ENCODE data around the gene ACOT6. TPM values are rescaled to one million over a fixed set of nuclear protein-coding genes. Genes with fewer than 3 reads are reported as not detected.

Gene ACOT6
- total and polyA plus RNA-seq, 4 donors: not detected

Other genes starting within 250 kb of the ACOT6 start
- gene NUMB, start 154.0 kb upstream of the ACOT6 start, total RNA-seq: 10 to 100 TPM; 67.5 to 99.3 TPM
- 10 to 100 TPM; 27.2 to 33.7 TPM for gene NUMB, start 154.0 kb upstream of the ACOT6 start, polyA plus RNA-seq
- 1 to 10 TPM; 7.1 to 9.2 TPM for gene RIOX1, start 121.6 kb upstream of the ACOT6 start, total RNA-seq
- gene RIOX1, start 121.6 kb upstream of the ACOT6 start, polyA plus RNA-seq: 1 to 10 TPM; 2.5 to 4.0 TPM
- 1 to 10 TPM; 4.6 to 9.0 TPM for gene ACOT1, start 75.4 kb upstream of the ACOT6 start, total RNA-seq
- 1 to 10 TPM; 5.2 to 5.4 TPM for gene ACOT1, start 75.4 kb upstream of the ACOT6 start, polyA plus RNA-seq
- under 1 TPM; 0.10 to 0.96 TPM for gene HEATR4, start 53.6 kb upstream of the ACOT6 start, total RNA-seq
- gene HEATR4, start 53.6 kb upstream of the ACOT6 start, polyA plus RNA-seq: under 1 TPM; 0.15 to 0.38 TPM
- 10 to 100 TPM; 19.9 to 36.9 TPM for gene ACOT2, start 43.3 kb upstream of the ACOT6 start, total RNA-seq
- 10 to 100 TPM; 19.4 to 28.7 TPM for gene ACOT2, start 43.3 kb upstream of the ACOT6 start, polyA plus RNA-seq
- 1 to 10 TPM in 1 of 2 donors, under 1 TPM in 1; 0.39 to 1.3 TPM for gene ACOT4, start 20.6 kb upstream of the ACOT6 start, total RNA-seq
- 1 to 10 TPM in 1 of 2 donors, under 1 TPM in 1; 0.15 to 1.6 TPM for gene ACOT4, start 20.6 kb upstream of the ACOT6 start, polyA plus RNA-seq
- 10 to 100 TPM; 13.0 to 17.2 TPM for gene DNAL1, start 32.5 kb downstream of the ACOT6 start, total RNA-seq
- 10 to 100 TPM in 1 of 2 donors, 1 to 10 TPM in 1; 5.7 to 11.8 TPM for gene DNAL1, start 32.5 kb downstream of the ACOT6 start, polyA plus RNA-seq
- gene PNMA1, start 101.9 kb downstream of the ACOT6 start, total RNA-seq: 10 to 100 TPM; 36.7 to 45.5 TPM
- gene PNMA1, start 101.9 kb downstream of the ACOT6 start, polyA plus RNA-seq: 10 to 100 TPM; 22.4 to 35.2 TPM
- 1 to 10 TPM; 5.1 to 8.7 TPM for gene PTGR2, start 239.3 kb downstream of the ACOT6 start, total RNA-seq
- 1 to 10 TPM; 3.3 to 5.8 TPM for gene PTGR2, start 239.3 kb downstream of the ACOT6 start, polyA plus RNA-seq